ENCODE measurements around the gene CTAG2. TPM values are rescaled to one million over a fixed set of nuclear protein-coding genes. Genes with fewer than 3 reads are reported as not detected.
"Not testable (repeated sequence)": the region's sequence is repeated elsewhere in the genome, so short reads cannot be mapped to it uniquely, and the experiment has no call there.

CTAG2 gene
- total RNA-seq, 2 donors from 2014 or later, result 15.4 TPM; not detected in 1

GRCh38 chrX:154653048-154653401 lies 354 bp downstream of the CTAG2 start:
- 98% methylated on average over 19 of the region's 23 CpGs for WGBS
- H3K4me1 ChIP-seq (replicated peaks), result no peaks in the 10 kb centered on the region
- no peak overlapping the region for H3K27ac ChIP-seq
- no peak overlapping the region for H3K4me3 ChIP-seq
- H3K27me3 ChIP-seq (replicated peaks; ENCODE audit: insufficient read depth), result no peaks in the 10 kb centered on the region
- intact Hi-C loops (cut with DNase I), result no loop called here
- H3K36me3 ChIP-seq, result no peaks in the 10 kb centered on the region
- H3K9me3 ChIP-seq, result no peaks in the 10 kb centered on the region
- no peak for TF ChIP-seq POLR2AphosphoS5 (IDR thresholded peaks at IDR 0.05)
- TF ChIP-seq CTCF (IDR thresholded peaks at IDR 0.05), result no peak
- no peak for TF ChIP-seq POLR2A (IDR thresholded peaks at IDR 0.05)
- no peak for DNase-seq (ENCODE audit: low spot score)

- TF ChIP-seq POLR2AphosphoS5 (IDR thresholded peaks at IDR 0.05) (no peak), POLR2A (IDR thresholded peaks at IDR 0.05) (no peak), CTCF (IDR thresholded peaks at IDR 0.05) (no peak)
- Histone ChIP-seq H3K4me3 (no peak overlapping the region), H3K36me3 (no peaks in the 10 kb centered on the region), H3K27ac (no peak overlapping the region), H3K4me1 (replicated peaks) (no peaks in the 10 kb centered on the region), H3K9me3 (no peaks in the 10 kb centered on the region), H3K27me3 (replicated peaks; ENCODE audit: insufficient read depth) (no peaks in the 10 kb centered on the region)
- 94% methylated on average over 24 of the region's 30 CpGs for WGBS
- no peak for DNase-seq (ENCODE audit: low spot score)
- intact Hi-C loops (cut with DNase I), result no loop called here
Measured at GRCh38 chrX:154652311-154653047, 900 bp downstream of the CTAG2 start.

- H3K4me1 ChIP-seq (replicated peaks), result no peaks in the 10 kb centered on the region
- no peak overlapping the region for H3K4me3 ChIP-seq
- no peak overlapping the region for H3K27ac ChIP-seq
- 34% methylated on average over 13 of the region's 13 CpGs for WGBS
- TF ChIP-seq CTCF (IDR thresholded peaks at IDR 0.05) (no peak), POLR2A (IDR thresholded peaks at IDR 0.05) (no peak), POLR2AphosphoS5 (IDR thresholded peaks at IDR 0.05) (no peak)
- no peaks in the 10 kb centered on the region for H3K27me3 ChIP-seq (replicated peaks; ENCODE audit: insufficient read depth)
- intact Hi-C loops (cut with DNase I), result no loop called here
- no peaks in the 10 kb centered on the region for H3K9me3 ChIP-seq
- no peaks in the 10 kb centered on the region for H3K36me3 ChIP-seq
- no peak for DNase-seq (ENCODE audit: low spot score)
Measured at GRCh38 chrX:154650221-154650510, 3.2 kb downstream of the CTAG2 start.

GRCh38 chrX:154649503-154650220 lies 3.7 kb downstream of the CTAG2 start:
- WGBS, result 87% methylated on average over 13 of the region's 23 CpGs

GRCh38 chrX:154648931-154649330 lies 4.4 kb downstream of the CTAG2 start:
- DNase-seq (ENCODE audit: low spot score), result no peak
- Histone ChIP-seq H3K9me3 (no peaks in the 10 kb centered on the region), H3K27me3 (replicated peaks; ENCODE audit: insufficient read depth) (no peaks in the 10 kb centered on the region), H3K4me1 (replicated peaks) (no peaks in the 10 kb centered on the region), H3K36me3 (no peaks in the 10 kb centered on the region), H3K27ac (no peak overlapping the region), H3K4me3 (no peak overlapping the region)
- no peak for TF ChIP-seq POLR2AphosphoS5 (IDR thresholded peaks at IDR 0.05)
- no peak for TF ChIP-seq POLR2A (IDR thresholded peaks at IDR 0.05)
- no peak for TF ChIP-seq CTCF (IDR thresholded peaks at IDR 0.05)
- WGBS, result 85% methylated on average over 10 of the region's 15 CpGs
- intact Hi-C loops (cut with DNase I), result no loop called here

More at GRCh38 chrX:154649503-154650220, 3.7 kb downstream of the CTAG2 start:
- no peaks in the 10 kb centered on the region for H3K4me1 ChIP-seq (replicated peaks)
- DNase-seq (ENCODE audit: low spot score), result no peak
- no peaks in the 10 kb centered on the region for H3K27me3 ChIP-seq (replicated peaks; ENCODE audit: insufficient read depth)
- no peak overlapping the region for H3K4me3 ChIP-seq
- H3K9me3 ChIP-seq, result no peaks in the 10 kb centered on the region
- no peak for TF ChIP-seq POLR2AphosphoS5 (IDR thresholded peaks at IDR 0.05)
- TF ChIP-seq POLR2A (IDR thresholded peaks at IDR 0.05), result no peak
- no peaks in the 10 kb centered on the region for H3K36me3 ChIP-seq
- intact Hi-C loops (cut with DNase I), result no loop called here
- no peak overlapping the region for H3K27ac ChIP-seq

GRCh38 chrX:154645745-154646378 lies 7.5 kb downstream of the CTAG2 start:
- intact Hi-C loops (cut with DNase I); H3K27me3 ChIP-seq (replicated peaks; ENCODE audit: insufficient read depth); H3K4me1 ChIP-seq (replicated peaks); H3K4me3 ChIP-seq; H3K27ac ChIP-seq; H3K36me3 ChIP-seq; H3K9me3 ChIP-seq; DNase-seq (ENCODE audit: low spot score): not testable (repeated sequence)
- WGBS, result no CpG with 5 or more reads among the region's 24 CpGs

- H3K9me3 ChIP-seq; H3K4me1 ChIP-seq (replicated peaks); H3K4me3 ChIP-seq; H3K27ac ChIP-seq; H3K27me3 ChIP-seq (replicated peaks; ENCODE audit: insufficient read depth); DNase-seq (ENCODE audit: low spot score); H3K36me3 ChIP-seq; intact Hi-C loops (cut with DNase I): not testable (repeated sequence)
- WGBS, result no CpG with 5 or more reads among the region's 31 CpGs
Measured at GRCh38 chrX:154643708-154644107, 9.7 kb downstream of the CTAG2 start.

GRCh38 chrX:154641740-154642139 lies 11.6 kb downstream of the CTAG2 start:
- DNase-seq (ENCODE audit: low spot score); H3K9me3 ChIP-seq; intact Hi-C loops (cut with DNase I); H3K27me3 ChIP-seq (replicated peaks; ENCODE audit: insufficient read depth); H3K36me3 ChIP-seq; H3K27ac ChIP-seq; H3K4me1 ChIP-seq (replicated peaks); H3K4me3 ChIP-seq: not testable (repeated sequence)
- no CpG with 5 or more reads among the region's 10 CpGs for WGBS
